GM21825 (cell line): Measurements from ENCODE around the gene OPCML.

Experiments
- ATAC-seq: cut with Tn5 transposase; IDR thresholded peaks from one replicate; pipeline ENCODE4 v1.9.1; 2021; ENCODE audit warnings: mild to moderate bottlenecking, moderate library complexity; ENCODE audit not compliant: unreplicated experiment

The OPCML gene

DNA sequence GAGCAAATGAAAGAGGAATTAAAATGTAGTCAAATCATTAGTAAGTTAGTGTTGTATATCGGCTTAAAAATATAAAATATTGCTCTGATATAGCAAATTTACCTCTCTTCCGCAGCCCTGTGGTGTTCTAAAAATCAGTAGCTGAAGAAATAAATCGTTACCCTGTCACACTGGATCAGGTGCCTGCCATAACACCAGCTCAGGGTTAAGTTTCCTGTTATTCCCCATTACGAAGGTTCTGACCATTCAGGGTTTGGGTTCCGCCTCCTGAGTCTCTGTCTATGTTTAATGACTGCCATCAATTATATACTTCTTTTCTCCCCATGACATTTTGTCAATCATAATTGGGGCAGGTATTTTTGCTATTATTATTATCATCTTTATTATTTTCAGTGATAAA lies 658.5 kb downstream of the OPCML start:
- ATAC-seq: no peak

GRCh38 chr11:132872211-132872610 lies 660.1 kb downstream of the OPCML start:
- no peak for ATAC-seq

- no peak for ATAC-seq
Observed at GRCh38 chr11:132866783-132867545, 665.3 kb downstream of the OPCML start.

DNA sequence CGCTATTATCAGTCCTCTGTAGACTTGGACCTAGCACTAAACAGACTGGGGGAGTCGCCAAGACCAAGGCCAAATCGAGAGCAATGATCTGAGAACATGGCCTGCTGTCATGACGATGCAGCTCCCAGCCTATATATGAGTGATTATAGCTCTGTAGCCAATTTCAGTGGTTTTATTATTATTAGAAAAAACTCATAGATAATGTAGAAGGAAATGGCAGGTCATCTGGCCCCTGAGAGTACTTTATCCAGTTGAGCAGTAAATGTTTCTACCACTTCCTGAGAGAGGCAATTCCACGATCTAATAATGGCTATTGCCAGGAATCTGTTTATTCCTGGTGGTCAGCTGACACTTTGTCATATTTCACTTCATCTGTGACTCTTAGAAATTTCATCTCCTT lies 666.7 kb downstream of the OPCML start:
- ATAC-seq: no peak

DNA sequence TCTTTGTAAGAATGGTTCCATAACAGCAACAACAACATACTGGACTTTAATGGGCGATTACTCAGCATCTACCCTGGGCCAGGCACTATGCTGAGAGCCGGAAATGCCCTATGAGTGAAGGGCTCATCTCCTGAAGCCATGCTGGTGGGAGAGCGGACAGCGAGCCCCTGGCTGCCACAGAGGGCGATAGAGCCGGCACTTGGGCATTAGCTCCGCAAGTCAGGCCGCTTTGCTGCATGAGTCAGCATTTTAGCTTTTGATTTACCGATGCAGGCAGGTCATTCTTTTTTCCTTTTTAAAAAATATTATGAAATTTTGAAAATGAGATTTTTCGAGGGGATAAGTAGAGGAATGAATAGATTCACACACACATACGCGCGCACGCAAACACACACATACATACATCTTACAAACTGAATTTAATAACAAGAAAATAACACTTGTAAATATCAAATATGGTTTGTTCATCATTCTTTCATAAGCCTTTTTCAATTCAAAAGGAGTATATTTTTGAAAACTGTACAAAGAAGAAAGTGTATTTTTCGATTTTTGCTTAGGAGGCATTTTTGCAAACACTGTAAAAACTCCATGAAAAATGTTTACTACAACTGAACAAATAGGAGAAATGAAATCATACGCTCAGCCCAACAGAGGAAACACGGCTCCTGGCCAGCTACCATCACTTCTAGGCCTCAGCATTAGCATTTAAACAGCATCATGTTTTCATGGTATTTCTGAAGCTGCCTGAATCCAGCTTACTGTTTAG lies 667.3 kb downstream of the OPCML start:
- no peak for ATAC-seq

GRCh38 chr11:132862933-132863332 lies 669.4 kb downstream of the OPCML start:
- ATAC-seq: no peak

DNA sequence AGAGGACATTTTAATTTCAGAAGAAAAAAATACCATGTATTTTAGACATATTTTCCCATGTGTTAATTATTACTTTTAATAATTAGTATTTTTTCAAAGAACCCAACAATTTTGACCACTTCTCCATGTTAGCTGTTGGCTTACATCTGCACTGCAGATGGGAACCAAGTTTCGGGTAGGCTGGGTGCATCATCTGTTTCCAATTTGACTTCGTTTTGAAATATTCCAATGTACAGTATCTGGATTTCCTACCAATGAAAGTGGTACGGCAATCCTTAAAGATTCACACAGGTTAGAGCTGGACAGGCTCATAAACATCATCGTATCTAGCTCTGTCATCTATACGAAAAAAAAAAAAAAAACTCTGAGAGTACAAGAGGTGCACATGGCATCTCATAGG lies 670.2 kb downstream of the OPCML start:
- no peak for ATAC-seq

GRCh38 chr11:132859306-132859705 lies 673.0 kb downstream of the OPCML start:
- no peak for ATAC-seq

GRCh38 chr11:132858223-132858622 lies 674.1 kb downstream of the OPCML start:
- no peak for ATAC-seq

GRCh38 chr11:132856032-132856431 lies 676.3 kb downstream of the OPCML start:
- no peak for ATAC-seq

DNA sequence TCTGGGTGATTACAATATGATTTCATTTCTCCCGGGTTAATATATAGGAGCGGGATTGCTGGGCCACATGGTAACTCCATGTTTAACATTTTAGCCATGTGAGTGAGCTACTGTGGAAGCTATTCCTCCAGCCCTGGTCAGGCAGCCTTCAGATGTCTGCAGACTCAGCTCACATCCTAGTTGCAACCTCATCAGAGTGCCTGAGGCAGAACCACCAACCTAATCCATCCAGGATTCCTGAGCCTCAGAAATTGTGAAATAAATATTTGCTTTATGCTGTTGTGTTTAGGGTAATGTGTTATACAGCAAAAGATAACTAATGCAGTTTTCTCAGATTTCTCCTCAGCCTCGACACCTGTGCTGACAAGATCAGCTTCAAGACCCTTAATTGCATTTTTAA lies 676.8 kb downstream of the OPCML start:
- no peak for ATAC-seq

- ATAC-seq: no peak
Observed at GRCh38 chr11:132853886-132854285, 678.4 kb downstream of the OPCML start.

- no peak for ATAC-seq
Observed at GRCh38 chr11:132852361-132852760, 679.9 kb downstream of the OPCML start.

GRCh38 chr11:132851247-132851646 lies 681.1 kb downstream of the OPCML start:
- no peak for ATAC-seq

DNA sequence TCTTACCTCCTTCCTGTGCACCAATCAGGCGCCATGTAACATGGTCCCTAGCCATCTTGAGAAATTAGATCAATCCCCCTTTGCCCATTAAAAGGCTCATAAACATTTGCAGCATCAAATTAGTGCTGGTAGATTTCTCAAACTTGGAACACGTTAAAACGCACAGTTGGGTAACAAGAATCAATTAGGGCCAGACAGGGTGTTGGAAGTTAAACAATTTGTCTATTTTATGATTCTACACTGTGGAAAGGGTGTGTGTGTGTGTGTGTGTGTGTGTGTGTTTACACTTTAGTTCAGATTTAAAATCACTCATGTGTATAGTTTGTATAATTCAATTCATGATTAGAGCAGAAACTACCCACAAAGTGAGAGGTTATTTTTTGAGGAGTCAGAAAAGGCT lies 682.0 kb downstream of the OPCML start:
- no peak for ATAC-seq

DNA sequence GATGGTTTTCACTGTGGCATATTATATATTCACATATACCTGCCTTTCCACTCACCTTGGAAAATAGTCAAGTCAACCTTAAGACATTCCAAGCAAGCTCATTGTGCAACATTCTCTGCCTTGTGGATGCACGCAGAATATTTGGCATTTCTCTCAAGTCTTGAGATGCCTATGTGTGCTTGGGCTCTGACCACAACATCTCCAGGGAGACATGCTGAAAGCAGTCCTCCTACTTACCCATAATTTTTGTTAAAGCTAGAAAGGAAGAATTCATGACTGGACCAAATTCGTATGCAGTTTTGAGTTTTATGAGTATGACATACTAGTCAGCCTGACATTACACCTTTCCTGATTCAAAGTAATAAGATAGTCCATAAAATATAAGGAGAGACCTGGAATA lies 684.0 kb downstream of the OPCML start:
- no peak for ATAC-seq

DNA sequence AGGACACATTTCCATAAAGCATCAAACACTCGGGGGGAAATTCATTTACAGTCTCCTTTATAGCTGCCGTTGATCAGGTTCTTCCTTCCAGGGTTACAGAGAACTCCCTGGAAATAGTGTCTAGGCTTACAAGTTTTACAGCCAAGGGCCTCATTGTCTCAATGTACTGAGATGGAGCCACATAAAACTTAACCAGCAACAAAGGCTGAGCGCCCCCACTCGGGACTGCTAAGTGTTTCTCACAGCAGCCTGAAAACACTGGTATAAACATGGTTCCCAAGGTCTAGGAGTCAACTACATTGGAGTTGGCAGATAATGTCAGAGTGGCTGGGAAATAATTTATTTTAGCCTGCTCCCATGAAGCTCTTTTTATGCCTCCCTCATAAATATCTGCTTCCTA lies 686.2 kb downstream of the OPCML start:
- ATAC-seq: no peak

GRCh38 chr11:132844956-132845696 lies 687.2 kb downstream of the OPCML start:
- no peak for ATAC-seq

DNA sequence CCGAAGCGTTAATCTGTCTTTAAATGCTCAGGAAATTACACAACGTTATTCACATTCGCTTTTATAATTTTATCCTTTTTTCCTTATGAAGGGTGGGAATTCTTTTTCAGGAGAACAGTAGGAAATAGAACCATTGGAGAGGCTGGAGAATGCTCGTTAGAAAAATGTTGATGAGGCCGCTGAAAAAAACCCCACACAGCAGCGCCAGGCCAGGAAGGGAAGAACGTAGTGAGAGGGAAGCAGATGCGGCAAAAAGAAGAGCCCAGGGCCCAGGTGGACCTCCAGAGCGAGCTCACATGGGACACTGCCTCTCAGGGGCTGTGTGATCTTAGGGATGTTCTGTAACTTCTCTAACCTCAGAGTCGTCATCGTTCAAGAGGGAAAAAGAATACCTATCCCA lies 691.6 kb downstream of the OPCML start:
- ATAC-seq: no peak

- no peak for ATAC-seq
Observed at GRCh38 chr11:132840191-132840590, 692.1 kb downstream of the OPCML start.

DNA sequence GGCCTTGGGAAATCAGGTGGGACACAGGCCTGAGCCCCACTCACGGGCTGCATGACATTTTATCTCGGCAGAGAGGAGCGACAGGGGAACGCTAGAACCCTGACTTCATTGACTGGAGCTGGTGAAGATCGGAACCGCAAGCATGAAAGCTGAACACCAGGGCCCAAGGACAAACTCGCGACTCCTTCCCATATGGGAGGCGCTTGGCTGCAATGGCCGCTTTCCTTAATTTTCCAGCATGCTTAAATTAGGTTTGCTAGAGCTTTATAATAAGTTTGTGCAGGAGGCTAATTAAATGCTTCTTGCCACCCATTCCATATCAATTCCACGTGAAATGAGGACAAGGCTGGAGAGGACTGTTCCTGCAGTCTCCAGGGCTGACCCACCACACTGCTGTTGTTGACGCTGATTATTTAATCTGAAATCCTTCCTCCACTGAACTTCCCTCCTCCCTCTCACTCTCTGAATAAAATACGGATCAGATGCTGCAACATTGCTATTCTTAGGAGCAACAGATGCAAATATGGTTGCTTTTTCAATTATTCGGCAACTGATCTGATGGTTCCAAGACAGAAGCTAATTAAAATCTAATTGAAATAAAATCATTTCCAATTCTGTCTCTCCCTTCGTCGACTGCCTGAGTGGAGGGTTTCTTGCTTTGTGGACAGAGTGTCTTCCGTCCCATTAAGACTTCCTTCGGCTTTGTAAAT lies 692.9 kb downstream of the OPCML start:
- ATAC-seq: no peak
